SIG-M5 treated with dmso at 0.1 percent for 504 hours (cell line): ENCODE measurements around the gene EFNA3.
A peak's percentile ranks its signal among the peaks of the same experiment; 100 is the strongest.

Source experiments
- DNase-seq: peaks from one replicate; lab custom pipeline; 2025; ENCODE audit not compliant: unreplicated experiment; lab: John Stamatoyannopoulos, UW

EFNA3 gene

DNA sequence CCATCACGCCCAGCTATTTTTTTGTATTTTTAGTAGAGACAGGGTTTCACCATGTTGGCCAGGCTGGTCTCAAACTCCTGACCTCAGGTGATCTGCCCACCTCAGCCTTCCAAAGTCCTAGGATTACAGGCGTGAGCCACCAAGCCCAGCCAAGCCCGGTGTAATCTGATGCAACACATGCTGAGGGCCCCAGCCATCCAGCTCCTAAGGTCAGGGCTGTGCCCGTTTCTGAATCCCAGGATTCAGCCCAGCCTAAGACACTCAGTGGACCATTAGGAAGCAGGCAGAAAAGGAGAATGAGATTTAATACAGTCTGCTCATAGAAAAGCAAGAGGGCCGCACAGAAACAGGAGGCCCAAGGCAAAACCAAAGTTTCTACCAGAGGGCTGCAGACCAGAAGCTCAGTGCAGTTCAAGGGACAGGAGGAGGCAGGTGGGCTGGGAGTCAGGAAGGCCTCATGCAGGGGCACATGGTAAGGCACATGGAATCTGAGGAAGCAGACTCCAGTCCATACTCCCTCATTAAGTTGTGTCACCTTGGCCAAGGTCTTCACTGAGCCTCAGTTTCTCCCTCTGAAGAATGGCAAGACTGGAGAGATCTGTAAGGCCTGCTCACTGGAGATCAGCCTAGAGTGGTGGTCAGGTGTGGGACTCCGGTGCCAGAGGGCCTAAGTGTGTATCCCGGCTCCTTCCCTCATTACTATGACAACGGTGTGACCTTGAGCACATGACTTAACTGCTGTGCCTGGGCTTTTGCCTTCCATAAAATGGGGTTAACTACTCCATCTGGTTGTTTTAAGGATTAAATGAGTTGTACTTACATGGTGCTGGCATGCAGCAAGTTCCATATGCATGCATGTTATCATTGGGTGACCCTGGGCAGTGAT is 29.9 kb upstream of the EFNA3 start:
- DNase-seq: no peak

DNA sequence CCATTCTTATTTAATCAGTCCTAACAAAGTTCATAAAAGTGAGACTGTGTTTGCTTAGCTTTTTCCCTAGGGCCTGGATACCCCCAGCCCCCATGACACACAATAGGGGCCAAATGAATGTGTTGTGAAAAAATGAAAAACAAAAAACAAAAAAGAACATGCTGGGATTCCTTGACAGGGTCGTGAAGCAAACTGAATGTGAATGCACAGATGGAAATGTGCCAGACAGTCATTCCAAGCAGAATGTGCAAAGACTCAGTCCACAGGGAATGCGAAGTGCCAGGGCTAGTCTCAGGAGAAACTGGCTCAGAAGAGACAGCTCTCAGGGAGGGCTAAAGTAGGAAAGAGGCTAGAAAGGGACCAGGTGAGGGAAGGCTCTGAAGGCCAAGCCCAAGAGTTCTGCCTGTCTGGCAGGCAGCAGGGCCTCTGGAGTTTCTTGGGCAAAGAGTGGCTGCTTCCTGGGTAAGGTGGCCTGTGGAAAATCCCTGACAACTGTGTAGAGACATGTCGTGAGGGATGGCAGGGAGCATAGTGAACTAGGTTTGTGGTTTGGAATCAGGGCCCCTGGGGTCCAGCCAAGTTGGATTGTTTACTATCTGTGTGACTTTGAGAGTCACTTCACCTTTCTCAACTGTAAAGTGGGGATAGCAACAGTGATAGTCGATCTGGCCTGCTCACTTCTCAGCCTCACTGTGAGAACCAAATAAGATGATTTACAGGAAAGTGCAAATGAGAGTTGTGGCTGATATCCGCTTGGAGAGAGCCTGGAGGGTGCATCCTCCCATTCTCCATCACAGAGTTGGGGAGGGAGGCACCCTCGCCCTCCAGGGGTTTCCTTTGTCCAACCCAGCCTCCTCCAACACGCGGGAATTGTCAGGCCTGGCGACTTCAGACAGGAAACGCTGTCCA is 28.7 kb upstream of the EFNA3 start:
- no peak for DNase-seq

DNA sequence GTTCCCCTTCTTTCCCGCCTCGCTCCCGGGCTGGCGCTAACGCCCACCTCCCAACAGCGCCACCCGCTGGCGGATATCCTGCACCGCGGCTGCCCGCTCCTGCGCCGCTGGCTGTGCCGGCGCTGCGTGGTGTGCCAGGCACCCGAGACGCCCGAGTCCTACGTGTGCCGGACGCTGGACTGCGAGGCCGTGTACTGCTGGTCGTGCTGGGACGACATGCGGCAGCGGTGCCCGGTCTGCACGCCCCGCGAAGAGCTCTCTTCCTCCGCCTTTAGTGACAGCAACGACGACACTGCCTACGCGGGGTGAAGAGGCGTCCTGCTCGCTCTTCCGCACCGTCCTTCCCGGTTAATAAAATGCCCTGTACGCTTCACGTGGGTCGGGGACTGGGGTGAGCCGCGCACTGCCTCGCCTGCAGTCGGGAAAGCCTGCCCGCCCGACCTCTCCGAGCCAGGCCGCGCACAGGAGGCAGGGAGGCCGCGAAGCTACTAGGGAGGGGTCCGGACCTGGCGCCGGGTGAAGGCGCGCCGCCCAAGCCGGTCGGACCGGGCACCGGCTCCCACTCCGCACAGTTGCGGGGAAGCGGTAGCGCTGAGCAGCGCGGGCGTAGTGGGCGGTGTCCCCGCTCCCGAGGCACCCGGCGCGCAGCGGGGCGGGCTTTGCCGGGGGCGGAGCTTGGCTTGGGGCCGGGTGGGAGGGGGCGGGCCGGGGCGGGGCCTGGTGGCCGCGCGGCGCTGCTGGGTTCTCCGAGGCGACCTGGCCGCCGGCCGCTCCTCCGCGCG is 27.9 kb upstream of the EFNA3 start, which contains the start of gene ADAM15:
Gene ADAM15, plus strand, starts transcription at position 757 of the 782 bp plus-strand sequence. CDS start 71 bp downstream, outside the sequence.
- peak; percentile 86 for DNase-seq

DNA sequence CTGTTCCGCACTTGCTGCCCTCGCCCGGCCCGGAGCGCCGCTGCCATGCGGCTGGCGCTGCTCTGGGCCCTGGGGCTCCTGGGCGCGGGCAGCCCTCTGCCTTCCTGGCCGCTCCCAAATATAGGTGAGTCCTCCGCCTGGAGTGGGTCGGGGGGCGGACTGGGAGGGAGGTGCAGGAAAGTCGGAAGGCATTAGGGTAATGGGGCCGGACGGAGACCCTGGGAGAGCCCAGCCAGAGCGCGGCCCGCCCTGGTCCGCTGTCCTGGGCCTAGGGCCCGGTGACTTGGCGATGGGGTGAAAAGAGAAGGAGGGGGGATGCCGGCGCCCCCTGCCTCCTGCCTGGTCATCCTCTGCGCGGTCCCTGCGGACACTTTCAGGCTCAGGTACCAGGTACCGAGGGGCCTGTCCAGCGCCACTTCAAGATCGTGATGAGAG is 27.3 kb upstream of the EFNA3 start:
- no peak for DNase-seq

DNA sequence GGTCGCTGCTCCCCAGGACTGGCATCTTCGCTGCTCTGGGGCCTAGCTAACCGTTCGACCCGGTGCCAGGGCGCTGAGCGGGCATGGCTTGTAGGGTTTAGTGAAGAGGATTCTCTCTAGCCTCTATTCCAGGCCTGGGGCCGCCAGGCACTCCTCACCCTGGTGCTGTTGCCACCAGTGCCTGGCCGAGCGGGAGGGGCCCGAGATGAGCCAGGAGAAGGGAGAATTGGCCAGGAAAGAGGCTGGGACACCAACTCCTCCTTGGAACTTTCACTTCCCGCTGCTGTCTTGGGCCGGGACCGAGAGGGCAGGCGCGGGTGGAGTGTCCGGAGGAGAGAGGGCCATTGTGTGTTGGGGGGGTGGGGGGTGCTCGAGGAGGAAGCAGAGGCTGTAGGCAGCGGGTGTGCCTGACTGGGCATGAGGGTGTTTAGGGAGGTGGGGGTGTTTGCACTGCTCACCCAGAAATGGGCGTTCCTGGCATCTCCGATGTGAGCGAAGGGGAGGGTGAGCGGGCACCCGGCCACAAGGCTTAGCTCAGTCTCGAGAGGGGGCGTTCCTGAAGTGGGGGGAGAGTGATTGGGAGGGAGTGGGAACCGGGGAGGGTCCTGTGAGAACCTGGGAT is 26.7 kb upstream of the EFNA3 start:
- peak; percentile 61 for DNase-seq

DNA sequence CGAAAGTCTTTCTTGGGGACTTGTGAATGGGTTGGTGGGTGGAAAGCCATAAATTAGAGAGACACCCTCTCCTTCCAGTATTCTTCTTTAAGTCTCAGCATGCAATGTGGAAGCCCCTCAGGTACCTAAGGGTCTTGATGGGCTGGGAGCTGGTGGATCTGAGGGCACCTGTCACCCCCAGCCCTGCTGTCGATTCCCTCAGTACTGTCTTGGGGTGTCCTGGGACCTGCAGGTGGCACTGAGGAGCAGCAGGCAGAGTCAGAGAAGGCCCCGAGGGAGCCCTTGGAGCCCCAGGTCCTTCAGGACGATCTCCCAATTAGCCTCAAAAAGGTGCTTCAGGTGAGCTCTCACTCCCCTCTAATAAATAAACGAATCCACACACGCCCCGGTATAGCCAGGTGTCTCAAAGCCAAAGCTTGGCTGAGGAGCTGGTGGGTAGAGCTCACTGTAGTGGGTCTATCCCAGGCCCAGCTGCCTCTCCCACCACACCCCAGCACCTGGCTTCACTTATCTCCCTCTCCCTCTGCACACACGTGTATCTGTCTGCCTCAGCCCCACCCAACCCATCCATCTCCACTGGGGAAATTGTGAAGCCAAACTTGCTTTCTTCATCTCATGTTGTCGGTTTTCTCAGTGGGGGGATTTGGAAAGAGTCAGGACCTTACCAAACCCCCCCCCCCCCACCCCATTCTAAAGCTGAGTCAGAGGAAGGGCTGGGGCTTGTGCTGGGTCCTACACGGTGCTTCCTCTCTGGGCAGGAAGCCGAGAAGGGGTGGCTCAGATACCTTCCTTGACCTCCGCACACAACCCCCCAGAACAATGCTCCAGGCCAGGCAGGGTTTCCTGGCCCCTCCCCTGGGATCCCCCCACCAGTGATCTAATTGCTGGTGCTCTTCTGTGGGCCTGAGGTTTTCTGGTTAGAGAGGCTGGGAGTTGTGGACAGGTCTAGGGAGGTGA is 25.9 kb upstream of the EFNA3 start:
- peak; percentile 37 for DNase-seq

DNA sequence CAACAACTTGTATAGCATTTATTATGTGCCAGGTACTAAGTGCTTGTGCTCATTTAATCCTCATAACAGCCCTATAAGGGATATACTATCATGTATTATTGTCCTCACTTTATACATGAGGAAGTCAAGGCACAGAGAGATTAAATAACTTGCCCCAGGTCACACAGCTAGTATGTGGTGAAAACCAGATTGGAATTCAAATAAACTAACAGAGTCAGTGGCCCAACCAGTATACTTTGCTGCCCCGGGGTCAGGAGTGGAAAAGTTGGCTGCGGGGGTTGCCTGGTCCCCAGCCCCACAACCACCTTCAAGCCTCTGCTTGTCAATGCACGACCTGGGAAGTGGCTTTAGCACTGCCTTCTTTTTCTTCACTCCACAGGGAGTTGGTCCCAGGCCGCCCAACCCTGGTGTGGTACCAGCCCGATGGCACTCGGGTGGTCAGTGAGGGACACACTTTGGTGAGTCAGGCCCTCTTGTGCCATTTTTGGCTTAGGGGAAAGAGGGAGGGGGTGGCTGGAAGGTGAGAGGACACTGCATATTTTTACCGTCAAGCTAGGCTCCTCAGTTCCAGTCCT is 25.0 kb upstream of the EFNA3 start:
- no peak for DNase-seq

DNA sequence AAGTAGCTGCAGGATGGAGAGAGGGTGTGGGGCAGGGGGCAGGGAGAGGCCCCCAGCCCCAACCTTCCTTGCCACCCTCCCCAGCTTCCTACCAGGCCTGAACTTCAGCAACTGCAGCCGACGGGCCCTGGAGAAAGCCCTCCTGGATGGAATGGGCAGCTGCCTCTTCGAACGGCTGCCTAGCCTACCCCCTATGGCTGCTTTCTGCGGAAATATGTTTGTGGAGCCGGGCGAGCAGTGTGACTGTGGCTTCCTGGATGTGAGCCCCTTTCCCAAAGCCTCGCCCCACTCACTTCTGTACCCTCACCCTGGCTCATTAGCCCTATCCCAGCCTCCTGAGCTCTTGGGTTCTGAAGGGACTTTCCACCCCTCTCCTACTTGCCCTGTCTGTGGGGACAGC is 21.5 kb upstream of the EFNA3 start:
- no peak for DNase-seq

DNA sequence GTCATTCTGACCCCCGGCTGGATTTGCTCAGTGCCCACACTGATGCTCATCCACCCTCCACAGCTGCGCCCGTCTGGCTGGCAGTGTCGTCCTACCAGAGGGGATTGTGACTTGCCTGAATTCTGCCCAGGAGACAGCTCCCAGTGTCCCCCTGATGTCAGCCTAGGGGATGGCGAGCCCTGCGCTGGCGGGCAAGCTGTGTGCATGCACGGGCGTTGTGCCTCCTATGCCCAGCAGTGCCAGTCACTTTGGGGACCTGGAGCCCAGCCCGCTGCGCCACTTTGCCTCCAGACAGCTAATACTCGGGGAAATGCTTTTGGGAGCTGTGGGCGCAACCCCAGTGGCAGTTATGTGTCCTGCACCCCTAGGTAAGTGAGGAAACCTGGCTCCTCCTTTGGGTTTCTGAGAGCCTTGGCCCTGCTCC is 20.8 kb upstream of the EFNA3 start:
- DNase-seq: no peak

DNA sequence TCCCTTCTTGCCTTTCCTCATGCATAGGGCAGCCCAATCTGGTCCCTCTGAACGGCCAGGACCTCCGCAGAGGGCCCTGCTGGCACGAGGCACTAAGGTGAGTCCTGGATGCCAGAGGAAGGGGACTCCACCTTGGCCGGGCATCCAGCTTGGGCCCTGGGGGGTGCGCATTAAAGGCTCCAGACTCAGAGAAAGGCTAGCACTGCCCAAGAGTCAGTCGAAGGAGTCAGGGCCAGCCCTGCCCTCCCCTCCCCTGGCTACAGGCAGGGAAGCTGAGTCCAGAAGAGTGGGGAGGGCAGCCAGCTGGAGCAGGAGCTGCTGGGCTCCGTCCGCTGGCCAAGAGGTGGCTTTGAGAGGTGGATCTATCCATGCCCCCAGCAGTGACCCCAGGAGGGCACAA is 17.9 kb upstream of the EFNA3 start:
- no peak for DNase-seq

DNA sequence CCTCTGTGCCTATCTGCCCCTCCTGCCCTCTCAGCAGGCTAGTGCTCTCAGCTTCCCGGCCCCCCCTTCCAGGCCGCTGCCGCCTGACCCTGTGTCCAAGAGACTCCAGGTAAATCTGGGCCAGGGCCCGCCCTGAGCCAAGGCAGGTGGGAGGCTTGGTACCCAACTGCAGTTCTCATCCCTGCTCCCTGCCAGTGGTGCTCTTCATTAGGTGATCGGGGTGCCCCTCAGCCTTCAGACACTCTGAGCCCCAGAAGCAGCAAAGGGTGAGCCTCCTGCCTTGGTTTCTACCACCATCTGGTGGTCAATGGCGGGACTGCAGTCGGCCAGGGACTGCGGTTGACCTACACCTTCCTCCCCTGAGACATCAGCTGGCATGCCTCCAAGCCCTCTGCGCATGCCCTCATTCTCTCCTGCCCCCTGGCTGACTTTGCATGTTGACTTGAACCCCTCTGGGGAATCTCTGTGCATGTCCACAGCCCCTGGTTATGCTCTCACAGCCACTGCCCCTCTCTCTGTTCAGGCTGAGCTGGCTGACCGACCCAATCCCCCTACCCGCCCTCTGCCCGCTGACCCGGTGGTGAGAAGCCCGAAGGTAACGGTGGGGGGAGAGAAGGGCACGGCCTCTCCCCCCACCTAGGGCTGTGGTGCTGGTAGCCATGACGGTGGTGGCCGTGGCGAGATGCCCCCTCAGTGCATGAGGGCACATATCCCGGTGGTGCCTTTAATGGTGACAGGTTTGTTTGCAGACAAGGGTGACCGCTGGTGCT is 17.1 kb upstream of the EFNA3 start:
- DNase-seq: peak; percentile 81

DNA sequence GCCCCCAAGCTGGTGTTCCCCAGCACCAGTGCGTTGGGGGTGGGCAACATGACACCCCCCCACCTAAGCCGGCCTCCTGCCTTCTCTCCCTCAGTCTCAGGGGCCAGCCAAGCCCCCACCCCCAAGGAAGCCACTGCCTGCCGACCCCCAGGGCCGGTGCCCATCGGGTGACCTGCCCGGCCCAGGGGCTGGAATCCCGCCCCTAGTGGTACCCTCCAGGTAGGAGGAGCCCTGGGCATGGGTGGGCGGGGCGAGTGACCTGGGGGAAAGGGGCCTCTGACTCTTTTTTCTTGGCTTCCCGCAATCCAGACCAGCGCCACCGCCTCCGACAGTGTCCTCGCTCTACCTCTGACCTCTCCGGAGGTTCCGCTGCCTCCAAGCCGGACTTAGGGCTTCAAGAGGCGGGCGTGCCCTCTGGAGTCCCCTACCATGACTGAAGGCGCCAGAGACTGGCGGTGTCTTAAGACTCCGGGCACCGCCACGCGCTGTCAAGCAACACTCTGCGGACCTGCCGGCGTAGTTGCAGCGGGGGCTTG is 16.4 kb upstream of the EFNA3 start:
- DNase-seq: no peak

DNA sequence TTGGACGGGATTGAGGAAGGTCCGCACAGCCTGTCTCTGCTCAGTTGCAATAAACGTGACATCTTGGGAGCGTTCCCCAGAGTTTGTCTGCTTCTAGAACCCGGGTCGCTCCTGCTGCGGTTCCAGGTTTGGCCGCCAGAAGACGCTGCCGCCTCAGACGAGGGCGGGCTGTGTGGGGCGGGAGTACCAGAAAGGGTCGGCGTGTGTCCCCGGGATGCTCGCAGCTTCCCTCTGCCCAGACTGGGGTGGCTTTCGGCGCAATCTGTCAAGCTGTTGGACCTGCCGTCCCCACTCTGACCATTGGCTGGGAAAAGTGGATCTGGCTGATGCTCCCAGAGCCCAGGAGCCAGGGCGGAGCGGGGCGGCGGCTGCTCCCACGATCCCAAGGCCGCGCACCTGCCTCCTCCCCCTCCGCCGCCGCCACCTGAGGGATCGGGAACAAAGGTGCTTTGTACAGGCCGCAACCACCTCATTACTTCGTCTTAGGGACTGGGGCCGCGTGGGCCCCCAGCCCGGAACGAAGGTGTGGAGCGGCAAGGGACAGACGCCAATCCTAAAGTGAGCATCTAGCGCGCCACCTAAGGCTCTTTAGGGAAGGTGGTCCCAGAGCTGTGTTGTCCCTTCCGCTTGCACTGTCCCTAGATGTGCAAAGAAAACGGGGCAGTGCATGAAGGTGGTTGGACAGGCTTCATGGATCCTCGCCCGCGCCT is 15.8 kb upstream of the EFNA3 start:
- DNase-seq: peak; percentile 72

DNA sequence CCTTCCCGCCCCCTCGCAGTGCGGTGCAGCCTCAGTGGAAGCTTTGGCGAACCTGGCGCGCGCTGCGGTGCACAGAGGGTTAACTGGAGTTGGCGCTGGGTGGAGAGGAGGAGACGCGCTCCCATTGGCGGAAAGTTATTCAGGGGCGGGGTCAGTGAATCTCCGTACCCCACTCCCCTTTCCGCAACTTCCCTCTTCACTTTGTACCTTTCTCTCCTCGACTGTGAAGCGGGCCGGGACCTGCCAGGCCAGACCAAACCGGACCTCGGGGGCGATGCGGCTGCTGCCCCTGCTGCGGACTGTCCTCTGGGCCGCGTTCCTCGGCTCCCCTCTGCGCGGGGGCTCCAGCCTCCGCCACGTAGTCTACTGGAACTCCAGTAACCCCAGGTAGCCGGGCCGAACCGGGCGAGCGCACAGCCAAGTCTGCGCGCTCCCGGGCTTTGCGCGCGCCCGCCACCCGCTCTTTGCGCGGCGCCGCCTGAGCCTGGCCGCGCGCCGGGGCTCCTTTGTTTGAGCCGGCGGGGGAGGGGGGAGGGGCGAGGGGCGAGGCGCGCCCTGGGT is 15.0 kb upstream of the EFNA3 start, which contains the start of gene EFNA4:
Gene EFNA4, plus strand, starts transcription at position 191 of the 561 bp plus-strand sequence. Its CDS starts 84 bp downstream, at position 275.
- peak; percentile 98 for DNase-seq

DNA sequence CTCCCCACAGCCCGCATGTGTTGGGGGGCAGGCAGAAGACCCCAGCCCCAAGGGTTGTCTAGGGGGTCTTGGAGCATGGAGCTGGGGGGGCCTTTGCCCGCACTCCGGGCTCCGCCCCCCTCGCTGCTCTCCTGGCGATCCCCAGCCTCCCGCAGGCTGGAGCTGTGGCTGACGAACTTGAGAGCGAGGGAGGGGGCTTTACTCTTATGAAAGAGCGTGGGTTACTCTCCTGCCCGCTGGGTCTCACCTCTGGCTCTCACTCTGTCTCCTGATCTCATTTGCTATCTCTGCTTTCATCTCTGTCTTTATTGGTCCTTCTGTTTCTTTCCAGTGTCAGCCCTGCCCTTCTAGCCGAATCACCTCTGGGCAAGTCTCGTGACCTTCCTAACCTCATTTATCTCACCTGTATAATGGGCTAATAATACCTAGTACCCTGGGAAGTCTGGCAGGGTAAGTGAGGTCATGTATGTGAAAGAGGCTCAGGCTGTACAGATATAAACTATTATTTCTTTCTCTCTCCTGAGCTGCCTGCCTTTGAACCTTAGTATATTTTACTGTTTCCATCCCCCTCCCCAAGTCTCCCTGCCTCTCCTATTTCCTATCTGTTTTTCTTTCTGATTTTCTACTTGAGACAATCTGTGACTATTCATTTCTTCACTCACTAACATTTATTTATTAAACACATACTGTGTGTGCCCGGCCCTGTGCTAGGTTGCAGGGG is 14.4 kb upstream of the EFNA3 start:
- DNase-seq: peak; percentile 39

DNA sequence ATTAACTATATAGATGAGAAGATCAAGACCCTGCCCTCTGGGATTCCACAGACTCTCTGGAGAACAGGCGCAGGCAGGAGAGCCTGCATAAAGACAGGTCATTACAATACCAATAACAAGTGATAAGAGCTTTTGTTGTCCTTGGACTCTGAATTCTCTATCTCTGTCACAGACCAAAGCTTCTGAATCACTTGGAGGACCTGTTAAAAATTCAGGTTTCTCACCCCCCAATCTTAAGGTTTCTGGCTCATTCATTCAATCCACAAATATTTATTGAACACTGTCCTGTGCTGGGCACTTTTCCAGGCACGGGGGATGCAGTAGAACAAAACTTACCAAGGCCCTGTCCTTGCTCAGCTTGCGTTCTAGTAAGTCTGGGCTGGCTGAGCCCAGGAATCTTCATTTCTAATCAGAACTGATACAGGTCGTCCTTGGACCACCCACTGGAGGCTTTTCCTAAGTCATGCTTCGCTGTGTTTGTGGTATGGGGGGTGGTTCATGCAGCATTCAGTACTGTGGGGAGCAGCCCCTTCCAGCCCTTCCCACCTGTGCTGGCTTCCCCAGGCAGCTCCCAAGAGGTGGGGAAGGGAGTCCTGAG is 13.7 kb upstream of the EFNA3 start:
- no peak for DNase-seq
